Esophagus squamous epithelium (tissue), 4 donors: ENCODE results near the gene NRF1.

ENCODE experiments used
- CTCF ChIP-seq, 6 experiments: fragments of 450-650 bp in 4 of 6; fragments of 200-600 bp in 2 of 6; sonication (generic) in 2 of 6; IDR thresholded peaks; one replicate each; pipeline ENCODE4 v1.5.1; 2016 to 2019; ENCODE audit warnings: antibody characterized with exemption in 6 of 6, mild to moderate bottlenecking in 4 of 6, moderate library complexity in 4 of 6
- POLR2A ChIP-seq, 4 donors: fragments of 450-650 bp; IDR thresholded peaks; one replicate each; pipeline ENCODE4 v1.6.1; 2017; ENCODE audit warnings: antibody characterized with exemption in 4 of 4, mild to moderate bottlenecking in 4 of 4, moderate library complexity in 3 of 4

- TF ChIP-seq CTCF (IDR thresholded peaks at IDR 0.05) (no peak), POLR2A (IDR thresholded peaks at IDR 0.05) (no peak)
Observed at GRCh38 chr7:129678606-129679005, 67.1 kb downstream of the NRF1 start.
